SHP77 (cell line): ENCODE data around the gene MISP3.

Source experiments
- DNase-seq, 2 experiments: peaks; one replicate each; lab custom pipeline; 2025; lab: John Stamatoyannopoulos, UW

The MISP3 gene

DNA sequence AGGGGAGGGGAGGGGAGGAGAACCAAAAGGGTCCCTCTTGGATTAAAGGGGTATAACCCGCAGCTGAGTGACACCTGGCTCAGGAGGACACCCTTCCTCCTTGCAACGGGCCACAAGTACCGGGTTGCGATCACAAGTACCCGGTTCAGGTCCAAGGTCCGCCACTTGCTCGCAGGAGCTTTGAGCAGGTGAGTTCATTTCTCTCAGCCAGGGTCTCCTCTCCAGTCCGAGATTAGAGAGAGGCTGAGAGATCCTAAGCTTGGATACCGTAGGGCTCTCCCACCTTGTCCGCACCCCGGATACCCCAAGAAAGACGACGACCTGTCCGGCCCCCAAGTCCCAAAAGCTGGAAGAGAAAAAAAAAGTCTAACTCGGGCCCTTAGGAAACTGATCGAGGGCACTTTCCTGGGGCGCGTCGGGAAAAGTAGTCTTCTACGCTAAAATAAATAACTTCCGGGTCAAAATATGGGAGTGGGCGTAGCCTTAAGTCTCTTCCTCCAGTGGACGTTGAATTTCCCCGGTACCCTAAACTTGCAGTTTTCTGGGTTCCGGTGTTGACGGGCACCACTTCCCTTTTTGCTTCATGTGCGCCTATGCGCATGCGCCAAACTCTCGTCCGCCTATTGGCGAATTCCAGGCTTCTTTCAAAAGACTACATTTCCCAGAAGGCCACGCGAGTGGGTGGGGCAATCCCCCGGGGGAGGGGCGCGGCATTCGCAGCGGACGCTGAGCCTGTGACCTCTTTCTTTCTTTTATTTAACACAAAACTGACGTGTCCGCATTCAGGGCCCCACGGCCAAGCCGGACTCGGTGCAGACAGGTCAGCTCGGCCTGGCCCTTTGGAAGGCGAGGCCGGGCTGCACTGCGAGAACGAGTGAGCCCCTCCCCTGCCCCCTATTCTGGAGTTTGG is 8.6 kb downstream of the MISP3 start:
- DNase-seq, result peak; percentile 98

DNA sequence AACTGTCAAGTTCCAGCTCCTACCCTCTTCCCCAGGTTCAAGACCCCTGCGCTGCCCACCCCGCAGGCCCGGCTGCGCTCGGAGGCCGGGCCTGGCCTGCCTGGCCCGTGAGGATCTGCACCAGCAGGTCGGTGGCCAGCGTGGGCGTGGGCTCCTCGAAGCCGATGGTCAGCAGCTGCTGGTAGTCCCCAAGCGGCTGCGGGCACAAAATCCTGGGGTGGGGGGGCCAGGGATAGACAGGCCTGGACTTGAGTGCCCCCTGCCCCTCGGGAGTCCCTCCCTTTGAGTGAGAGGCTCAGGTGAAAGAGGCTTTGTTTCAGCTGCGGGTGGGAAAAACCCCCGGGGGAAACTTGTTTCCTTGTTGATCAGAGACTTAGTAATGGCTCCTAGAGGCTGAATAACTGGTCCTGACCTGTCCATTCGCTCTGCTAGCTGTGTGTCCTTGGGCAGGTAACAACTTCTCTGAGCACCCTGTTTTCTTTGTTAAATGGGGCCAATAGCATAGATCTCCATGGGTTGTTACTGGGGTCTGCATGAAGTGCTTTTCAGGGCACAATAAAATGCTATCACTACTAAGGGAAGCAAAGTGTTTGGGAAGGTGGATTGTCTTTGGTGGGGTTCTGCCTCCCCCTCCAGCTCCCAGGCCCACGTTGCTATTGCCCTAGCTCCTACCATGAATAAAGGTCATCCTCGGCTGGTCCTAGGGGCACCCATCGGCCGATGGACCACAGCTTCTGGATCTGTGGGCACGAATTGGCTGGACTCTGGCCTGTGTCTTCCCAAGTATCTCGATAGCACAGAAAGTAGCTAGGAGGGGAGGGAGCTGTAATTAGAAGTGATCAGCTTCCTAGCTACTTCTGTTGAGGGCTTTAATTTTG is 9.4 kb downstream of the MISP3 start:
- no peak for DNase-seq

DNA sequence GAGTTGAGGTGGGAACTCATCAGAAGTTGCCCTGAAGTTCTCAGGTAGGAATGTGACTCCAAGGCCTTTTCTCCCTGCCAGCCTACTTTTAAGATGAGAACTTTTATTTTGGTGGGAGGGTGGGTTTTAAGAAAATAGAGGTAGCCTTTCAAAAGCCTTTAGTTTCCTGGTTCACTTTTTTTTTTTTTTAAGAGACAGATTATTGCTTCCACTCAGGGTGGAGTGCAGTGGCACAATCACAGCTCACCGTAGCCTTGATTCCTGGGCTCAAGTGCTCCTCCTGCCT is 10.0 kb downstream of the MISP3 start:
- DNase-seq, result no peak

DNA sequence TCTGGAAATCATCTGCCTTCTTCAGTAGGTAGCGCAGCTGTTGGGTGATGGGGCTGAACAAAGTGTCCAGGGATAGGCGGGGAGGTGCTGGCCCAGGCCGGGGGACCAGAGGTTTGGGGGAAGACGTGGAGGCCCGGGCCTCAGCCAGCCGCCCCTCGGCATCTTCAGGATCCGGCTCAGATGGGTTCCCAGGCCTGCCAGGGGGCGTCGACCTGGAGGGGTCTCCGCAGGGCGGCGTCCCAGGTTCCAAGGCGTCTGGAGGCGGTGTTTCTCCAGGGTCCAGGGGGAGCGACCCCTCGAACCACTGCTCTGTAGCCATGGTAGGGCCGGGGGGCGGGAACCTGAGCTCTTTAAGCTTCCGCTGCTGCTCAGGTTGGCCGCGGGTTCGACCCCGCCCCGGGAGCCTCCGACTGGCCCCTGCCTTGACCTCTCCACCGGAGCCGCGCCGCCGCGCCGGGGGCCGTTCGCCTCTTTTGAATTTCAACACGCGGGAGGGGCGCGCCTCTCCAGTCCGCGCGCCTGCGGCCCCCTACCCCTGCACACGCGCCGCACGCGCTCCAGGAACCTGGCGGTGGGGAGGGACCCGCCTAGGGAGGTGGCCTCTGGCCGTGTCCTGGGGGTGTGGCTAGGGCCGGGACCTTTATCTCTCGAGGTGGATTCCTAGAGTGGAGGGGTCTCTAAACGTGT is 12.9 kb downstream of the MISP3 start, which contains the start of gene C19orf67:
C19orf67 (minus strand) TSS at position 475 of the 687 bp plus-strand sequence; CDS start at position 319, 156 bp downstream.
- DNase-seq, result no peak

DNA sequence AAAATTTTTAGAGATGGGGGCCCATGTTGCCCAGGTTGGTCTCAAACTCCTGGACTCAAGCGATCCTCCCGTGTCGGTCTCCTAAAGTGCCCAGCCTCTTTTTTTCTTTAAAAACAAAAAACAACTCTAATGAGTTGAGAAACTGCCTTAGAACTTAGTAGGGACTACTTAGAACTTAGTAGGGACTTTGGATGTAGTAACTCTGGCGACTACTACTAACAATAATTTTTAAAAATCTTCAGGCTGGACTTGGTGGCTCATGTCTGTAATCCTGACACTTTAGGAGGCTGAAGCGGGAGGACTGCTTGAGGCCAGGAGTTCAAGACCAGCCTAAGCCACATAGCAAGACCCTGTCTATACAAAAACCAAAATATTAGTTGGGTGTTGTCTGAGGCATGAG is 13.5 kb downstream of the MISP3 start:
- DNase-seq, result no peak

DNA sequence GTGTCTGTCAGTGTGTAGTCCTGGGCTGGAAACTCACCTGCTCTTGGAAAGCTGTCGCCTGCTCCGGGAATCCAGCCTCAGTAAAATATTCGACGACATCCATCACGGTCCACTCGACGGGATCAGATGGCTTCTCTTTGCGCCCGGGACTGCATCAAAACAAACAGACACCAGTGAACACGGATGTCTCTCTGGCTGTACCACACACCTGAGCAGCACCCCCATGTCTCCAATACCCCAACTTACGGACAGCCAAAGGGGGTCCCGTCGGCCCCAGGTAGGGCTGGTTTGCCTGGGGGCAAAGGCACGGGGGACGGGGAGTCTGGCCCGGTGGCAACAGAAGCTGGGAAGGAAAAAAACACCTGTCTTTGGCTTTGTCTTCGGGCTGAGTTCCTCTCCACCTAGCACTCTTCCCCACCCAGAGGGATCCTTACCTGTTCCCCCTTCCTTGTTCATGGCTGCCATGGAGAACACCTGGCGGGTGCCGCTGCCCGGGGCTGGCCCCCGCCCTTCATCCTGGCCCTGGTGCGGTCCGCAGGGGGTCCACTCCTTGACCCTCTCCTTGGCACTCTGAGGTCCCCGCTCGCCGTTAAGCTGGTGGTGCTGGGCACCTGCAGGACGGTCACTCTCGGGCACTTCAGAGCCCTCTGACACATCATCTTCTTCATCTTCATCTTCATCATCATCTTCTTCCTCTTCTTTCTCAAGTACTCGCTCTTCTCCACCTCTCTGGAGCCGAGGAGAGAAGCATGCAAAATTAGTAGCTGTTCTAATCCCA is 16.2 kb downstream of the MISP3 start:
- no peak for DNase-seq

DNA sequence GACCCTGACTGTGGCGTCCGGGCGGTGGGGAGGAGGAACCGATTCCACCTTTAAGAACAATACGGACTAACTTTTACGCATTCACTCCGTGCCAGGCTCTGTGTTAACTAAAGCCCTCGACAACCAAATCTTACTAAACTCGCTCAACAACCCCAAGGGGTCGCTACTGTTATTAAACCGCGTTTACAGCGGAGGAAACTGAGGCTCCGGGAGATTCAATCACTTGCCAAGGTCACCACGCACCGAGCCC is 16.8 kb downstream of the MISP3 start:
- DNase-seq, result no peak

DNA sequence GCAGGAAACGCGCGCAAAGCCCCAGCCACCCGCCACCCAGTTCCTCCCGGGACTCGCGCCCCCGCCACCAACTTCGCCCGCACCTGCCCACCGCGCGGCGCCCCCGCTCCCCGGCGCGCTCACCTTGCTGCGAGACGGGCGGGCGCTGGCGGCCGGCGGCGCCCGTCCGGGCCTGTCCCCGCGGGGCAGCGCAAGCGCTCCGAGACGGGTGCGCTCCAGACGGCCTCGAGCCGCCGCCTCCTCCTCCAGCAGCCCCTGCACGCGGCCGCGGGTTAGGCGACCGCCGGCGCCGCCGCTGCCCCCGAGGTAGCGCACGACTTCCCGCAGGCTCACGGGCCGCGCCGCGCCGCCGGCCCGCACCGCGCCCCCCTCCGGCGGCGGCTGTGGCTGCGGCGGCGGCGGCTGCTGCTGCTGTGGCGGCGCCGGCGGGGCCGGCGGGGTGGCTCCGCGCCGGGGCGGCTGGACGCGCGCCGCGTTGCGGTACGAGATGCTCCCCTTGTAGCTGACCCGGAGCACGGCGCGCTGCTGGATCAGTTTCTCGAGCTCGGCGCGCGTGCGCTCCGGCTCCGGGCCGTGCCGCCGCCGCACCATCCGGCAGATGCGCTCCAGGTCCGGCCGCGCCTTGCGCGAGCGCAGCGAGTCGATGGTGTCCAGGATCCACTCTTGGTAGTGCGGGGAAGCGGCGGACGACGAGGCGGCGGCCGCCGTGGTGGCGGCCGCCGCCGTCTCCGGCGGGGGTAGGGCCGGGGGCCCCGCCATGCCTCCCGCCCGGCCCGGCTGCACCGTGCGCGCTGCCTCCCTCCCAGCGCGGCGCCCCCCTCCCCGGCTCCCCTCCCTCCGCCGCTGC is 17.3 kb downstream of the MISP3 start:
- peak; percentile 22 to 53 for DNase-seq

DNA sequence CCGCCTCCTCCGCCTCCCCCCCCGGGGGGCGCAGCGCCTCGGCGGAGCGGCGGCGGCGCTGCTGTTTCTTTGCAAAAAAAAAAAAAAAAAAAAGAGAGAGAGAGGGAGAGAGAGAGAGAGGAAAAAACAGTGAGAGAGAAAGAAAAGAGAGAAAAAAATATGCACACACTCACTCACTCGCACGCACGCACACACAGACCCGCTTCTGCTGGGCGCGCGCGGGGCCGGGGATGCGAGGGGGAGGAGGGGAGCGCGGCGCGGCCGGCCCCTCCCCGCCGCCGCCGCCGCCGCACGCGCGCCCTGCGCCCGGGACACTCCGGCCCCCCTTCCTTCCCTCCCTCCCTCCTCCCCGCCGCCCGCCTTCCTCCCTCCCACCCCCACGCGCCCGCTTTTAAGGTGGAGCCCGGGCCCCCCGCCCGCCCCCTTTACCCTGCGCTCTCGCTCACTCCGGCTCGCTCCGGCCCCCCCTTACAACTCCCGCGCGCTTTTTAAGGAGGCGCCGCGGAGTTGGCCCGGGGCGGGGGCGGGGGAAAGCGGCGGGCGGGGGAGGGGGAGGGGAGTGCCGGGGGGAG is 18.0 kb downstream of the MISP3 start, which contains the start of gene SAMD1:
SAMD1 (minus strand) TSS at position 243 of the 572 bp plus-strand sequence.
- peak; percentile 67 to 81 for DNase-seq

DNA sequence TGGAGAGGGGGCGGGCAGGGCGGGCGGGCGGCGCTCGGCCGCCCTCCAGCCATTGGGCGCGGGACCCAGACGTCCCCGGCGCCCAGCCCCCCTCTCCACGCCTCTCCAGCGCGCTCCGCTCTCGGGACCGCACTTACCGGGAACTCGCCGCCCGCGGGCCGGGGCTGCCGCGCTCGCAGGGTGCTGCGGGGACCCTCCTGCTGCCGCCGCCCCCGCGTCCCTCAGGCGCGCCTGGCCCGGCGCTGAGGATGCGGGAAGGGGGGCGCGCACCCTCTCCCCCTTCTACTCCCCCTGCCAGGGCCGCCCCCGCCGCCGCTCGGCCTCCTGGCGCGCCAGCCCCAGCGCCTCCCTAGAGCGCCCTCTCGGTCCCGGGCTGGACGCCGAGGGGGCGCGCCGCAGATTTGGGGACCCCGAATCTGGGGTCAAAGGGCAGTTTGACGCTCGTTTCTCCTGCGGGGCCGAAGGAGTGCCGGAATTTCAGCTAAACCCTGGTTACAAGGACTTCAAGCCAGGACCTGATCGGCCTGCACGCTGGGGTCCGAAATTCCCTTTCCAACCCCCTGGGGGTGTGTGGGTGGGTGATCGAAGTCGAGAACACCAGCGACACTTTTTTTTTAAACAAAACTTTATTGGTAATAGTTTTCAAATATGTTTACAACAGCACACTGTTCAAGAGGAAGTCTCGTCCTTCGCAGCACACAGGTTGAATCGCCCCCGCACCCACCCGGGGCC is 18.7 kb downstream of the MISP3 start:
- DNase-seq, result no peak

DNA sequence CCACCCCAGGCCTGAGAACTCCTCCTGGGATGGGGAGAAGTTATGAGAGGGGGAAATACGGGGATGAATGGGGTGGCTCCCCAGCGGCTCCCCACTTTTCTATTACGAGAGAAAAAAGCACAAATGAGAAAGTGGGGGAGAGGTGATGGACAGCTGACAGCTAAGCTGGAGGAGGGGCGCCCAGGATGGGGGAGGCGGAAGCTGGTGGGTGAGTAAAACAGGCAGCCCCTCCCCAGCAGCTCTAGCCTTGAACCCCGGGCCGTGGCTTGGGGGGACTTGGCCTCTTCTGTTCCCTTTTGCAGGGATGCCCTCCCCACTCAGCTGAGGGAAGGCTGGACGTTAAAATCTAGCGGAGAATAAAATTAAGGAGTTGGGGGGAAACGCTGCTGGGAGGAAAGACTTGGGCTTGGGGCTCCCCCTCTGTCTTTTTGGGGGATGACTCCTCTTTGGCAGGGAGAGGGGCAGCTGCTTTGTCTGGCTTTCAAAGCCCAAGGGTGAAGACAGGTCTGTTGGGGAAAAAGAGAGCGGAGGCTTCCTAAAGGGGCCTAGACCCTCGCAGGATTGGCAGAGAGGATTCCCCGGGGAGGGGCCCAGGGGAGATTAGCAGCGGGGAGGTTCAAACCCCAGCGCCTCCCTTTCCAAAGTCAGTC is 19.4 kb downstream of the MISP3 start:
- DNase-seq, result no peak

DNA sequence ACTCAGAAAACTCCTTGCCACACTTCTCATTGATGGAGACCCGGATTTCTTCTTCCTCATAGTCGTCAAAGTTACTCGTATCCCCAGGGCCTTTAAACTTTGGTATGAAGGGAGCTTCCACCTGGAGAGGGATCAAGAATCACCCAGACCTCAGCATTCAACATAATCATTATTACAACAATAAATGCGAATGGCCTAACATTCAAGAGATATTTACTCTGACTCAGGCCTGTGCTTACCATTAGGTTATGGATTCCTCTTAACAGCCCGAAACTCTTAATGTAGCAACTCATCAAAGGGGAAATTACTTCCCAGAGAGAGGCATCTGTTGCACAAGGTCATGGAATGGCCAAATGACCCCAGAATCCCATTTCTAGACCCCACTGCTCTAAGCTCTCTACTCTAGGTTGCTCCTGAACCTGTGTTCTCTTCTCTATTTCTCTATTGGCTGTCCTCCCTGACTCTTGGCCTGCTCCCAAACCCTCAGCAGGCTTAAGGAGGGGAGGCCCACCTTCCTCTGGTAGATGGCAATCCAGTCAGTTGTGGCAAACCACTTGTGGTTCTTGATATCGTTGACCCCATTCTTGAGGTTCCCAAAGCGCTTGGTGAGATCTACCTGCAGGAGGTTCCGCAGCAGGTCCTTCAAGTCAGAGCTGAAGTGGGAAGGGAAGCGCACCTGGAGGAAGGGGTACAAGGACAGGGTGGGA is 20.7 kb downstream of the MISP3 start:
- DNase-seq, result no peak

DNA sequence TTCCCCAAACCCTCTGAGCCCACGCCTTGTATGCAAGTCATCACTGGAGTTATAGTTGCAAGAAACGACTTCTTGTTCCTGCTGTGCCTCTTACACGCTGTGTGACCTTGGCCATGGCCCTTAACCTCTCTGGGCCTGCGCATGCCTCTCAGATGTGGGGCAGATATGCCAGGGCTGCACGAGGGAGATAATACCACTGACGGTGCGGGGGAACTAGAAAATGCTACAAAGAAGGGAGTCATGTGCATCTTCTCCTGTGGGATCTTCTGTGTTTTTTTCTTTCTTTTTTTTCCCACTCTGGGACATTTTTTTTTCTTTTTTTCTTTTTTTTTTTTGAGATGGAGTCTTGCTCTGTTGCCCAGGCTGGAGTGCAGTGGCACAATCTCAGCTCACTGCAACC is 22.3 kb downstream of the MISP3 start:
- DNase-seq, result no peak

DNA sequence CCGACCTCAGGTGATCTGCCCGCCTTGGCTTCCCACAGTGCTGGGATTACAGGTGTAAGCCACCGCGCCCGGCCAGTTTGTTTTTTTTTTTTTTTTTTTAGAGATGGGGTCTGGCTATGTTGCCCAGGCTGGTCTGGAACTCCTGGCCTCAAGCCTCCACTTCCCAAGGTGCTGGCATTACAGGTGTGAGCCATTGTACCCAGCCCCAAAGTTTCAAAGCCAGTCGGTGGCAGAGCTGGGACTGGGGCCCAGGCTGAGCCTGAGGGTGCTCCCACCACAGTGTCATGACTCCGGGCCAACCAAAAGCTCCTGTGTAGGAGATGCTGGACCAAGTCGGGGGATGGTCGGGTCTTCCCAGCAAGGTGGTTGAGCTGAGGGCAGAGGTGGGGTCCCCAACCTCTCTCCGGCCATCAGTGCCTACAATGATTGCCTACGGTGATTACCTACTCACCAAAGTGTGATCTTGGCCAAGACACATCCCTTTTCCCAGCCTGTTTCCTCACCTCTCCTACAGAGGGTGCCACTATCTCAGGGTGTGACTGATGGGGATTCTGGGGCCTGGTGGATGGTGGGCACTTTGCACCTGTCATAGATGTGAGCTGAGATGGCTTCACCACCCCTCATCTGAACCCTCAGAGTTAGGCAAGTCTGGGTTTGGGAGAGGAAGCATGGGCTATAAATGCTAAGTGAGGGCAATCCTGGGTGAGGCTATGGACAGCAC is 23.8 kb downstream of the MISP3 start:
- DNase-seq, result no peak

DNA sequence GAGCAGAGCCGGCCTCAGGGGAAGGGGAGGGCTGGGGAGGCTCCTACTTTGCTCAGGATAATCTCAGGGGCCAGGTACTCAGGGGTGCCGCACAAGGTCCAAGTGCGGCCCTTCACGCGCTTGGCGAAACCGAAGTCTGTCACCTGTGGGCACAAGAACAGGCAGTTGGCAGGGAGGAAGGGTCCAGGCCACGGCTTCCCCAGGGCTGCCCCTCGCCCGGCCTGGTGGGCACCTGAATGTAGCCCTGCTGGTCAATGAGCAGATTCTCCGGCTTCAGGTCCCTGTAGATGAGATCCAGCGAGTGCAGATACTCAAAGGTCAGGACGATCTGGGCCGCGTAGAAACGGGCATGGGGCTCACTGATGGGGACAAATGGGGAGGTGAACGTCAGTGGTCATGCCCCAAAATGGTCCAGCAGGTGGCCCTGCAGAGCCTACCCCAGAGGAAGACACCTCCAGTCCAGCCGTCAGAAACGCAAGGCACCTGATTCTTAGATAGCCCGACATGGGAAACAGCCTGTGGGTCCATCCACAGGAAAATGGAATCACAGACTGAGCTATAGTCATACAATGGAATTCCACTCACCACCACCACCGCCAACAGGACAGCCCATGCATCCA is 25.1 kb downstream of the MISP3 start:
- no peak for DNase-seq

DNA sequence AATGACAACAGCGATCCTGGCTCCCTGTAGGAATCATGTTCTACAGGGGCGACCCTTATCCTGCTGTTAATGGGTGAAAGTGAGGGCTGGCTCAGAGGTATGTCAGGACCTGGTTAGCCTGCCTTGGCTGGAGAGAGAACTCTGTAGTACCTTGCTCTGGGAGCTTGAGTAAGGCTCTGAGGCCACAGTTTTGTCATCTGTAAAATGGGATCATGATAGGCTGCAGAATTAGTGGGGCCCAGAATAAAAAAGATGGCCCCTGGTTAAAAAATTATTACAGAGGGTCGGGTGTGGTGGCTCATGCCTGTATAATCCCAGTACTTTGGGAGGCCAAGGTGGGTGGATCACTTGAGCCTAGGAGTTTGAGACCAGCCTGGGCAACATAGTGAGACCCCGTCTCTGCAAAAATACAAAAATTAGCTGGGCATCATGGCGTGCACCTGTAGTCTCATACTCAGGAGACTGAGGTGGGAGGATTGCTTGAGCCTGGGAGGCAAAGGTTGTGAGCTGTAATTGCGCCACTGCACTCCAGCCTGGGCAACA is 28.5 kb downstream of the MISP3 start:
- DNase-seq, result no peak

DNA sequence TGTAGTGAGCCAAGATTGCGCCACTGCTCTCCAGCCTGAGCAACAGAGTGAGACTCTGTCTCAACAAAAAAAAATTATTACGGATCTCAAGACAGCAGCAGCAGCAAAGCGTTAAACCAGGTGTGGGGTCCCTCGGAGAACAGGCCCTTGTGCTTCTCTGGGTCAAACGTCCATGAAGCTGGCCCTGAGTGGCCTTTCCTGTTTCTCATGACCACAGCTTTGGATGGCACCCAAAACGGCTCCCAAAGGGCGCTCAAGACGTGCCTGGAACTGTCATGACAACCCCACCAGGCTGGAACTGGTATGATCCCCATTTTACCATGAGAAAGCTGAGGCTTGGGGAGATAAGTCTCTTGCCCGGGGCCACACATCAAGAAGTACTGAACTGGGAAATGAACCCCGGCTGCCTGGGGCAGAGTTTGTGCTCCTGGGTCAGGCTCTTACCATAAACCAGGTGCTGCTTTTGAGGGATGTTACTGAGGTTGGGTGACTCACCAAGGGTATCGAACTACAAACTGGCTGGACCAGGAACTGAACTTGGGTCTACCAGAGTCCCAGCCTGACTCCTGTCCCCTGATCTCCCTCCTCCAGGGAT is 29.6 kb downstream of the MISP3 start:
- DNase-seq, result no peak
